HG02678 (cell line): ENCODE measurements around the gene ZNF266.

Experiments used
- ATAC-seq: cut with Tn5 transposase; IDR thresholded peaks from one replicate; pipeline ENCODE4 v1.9.1; 2021; ENCODE audit warnings: mild to moderate bottlenecking, moderate library complexity; ENCODE audit not compliant: unreplicated experiment

ZNF266 gene

GRCh38 chr19:9435279-9436268, at the start of gene ZNF266:
TSS of gene ZNF266 (minus strand) at chr19:9435573. CDS start at chr19:9420089, 15,484 bp downstream.
- peak; percentile 92 for ATAC-seq

DNA sequence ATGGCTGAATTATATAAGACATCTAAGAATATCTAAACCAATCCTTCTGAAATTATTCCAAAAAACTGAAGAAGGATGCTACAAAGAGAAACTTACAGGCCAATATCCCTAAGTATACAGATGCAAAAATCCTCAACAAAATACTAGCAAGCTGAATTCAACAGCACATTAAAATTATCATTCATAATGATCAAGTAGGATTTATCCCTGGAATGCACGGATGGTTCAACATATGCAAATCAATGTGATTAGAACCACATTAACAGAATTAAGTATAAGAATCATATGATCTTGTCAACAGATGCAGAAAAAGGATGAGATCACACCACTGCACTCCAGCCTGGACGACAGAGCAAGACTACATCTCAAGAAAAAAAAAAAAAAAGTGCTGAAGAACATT, 49.8 kb upstream of the ZNF266 start:
- ATAC-seq: no peak

DNA sequence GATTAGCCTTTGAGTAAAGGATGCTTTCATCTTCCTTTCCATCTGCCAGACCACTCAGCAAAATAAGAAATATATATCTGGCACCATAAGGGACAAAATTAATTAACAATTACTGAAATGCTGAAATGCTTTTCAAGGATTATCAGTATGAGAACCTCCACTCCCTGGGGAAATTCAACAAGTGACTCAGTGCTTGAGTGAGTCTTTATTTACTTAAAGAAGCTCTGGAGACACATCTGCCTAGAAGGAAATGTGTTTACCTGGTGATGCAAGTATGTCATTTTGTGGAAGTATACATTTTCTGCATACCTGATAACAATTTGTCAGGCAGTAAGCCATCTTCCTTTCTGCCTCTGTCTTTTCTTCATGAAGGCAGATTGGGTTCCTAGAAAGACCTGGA, 39.6 kb upstream of the ZNF266 start:
- no peak for ATAC-seq

- no peak for ATAC-seq
Observed at GRCh38 chr19:9467161-9467560, 31.8 kb upstream of the ZNF266 start.

DNA sequence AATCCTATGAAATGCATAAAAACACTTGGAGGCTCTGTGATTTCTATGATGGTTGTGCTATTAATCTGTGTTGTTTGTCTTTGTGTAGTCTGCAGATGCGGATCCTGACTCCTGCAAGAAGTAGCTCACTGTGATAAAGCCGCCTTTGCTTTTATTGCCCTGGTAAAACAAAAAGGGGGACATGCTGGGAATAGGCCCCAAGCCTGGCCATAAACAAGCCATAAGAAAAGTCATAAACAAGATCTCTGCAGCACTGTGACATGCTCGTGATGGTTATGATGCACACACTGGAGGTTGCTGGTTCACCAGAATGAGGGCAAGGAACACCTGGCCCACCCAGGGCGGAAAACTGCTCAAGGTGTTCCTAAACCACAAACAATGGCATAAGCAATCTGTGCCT, 26.6 kb upstream of the ZNF266 start:
- ATAC-seq: no peak

GRCh38 chr19:9456018-9456689, 20.8 kb upstream of the ZNF266 start:
- no peak for ATAC-seq

DNA sequence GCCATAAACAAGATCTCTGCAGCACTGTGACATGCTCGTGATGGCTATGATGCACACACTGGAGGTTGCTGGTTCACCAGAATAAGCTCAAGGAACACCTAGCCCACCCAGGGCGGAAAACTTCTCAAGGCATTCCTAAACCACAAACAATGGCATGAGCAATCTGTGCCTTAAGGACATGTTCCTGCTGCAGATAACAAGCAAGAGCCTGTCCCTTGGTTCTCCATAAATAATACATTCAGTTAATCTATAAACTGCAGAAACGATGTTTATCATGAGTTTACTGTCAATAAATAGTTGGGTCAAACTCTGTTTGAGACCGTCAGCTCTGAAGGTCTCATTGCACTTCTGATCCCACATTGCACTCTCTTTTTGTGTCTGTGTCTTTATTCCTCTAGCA, 18.6 kb upstream of the ZNF266 start:
- ATAC-seq: no peak

- no peak for ATAC-seq
Observed at GRCh38 chr19:9445037-9445436, 9.7 kb upstream of the ZNF266 start.

- no peak for ATAC-seq
Observed at GRCh38 chr19:9436358-9436757, 985 bp upstream of the ZNF266 start.

GRCh38 chr19:9431475-9431874, 3.9 kb downstream of the ZNF266 start:
- ATAC-seq: no peak

GRCh38 chr19:9430444-9430843, 4.9 kb downstream of the ZNF266 start:
- no peak for ATAC-seq

DNA sequence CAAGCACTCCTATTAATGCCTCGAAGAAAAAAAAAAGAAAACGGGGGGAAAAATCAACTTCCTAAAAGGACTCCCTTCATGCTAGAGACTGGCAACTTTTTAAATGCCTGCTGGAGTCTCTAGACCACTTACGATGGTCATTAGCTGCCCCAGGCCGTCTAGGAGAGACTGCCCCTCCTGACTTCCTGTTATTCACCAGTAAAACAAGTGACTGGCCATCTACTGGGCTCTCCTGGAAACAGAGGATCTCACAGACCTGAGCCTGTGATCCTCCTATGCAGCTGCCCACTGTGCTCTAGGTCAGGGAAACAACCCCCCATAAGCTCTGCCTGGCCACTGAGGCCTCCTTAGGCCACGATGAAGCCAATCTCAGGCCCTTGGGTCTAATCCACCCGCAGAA, 7.4 kb downstream of the ZNF266 start:
- no peak for ATAC-seq

GRCh38 chr19:9413240-9413954, 22.0 kb downstream of the ZNF266 start:
- ATAC-seq: no peak

DNA sequence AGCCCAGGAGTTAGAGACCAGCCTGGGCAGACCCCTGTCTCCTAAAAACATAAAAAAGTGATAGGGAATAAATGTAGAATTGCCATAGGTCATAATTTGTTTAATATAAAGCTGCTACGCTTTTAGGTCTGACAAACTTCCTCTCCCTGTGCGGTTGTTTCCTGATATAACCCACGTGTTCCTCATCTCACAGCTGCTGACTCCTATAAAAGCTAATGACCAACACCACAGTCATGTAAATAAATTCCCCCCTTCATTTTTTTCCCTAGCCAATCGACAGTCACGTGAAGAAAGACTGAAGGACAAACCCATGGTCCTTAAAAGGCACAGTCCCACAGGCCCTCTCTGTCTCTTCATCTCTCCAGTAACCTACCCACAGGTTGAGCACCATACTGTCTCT, 27.5 kb downstream of the ZNF266 start:
- ATAC-seq: no peak

DNA sequence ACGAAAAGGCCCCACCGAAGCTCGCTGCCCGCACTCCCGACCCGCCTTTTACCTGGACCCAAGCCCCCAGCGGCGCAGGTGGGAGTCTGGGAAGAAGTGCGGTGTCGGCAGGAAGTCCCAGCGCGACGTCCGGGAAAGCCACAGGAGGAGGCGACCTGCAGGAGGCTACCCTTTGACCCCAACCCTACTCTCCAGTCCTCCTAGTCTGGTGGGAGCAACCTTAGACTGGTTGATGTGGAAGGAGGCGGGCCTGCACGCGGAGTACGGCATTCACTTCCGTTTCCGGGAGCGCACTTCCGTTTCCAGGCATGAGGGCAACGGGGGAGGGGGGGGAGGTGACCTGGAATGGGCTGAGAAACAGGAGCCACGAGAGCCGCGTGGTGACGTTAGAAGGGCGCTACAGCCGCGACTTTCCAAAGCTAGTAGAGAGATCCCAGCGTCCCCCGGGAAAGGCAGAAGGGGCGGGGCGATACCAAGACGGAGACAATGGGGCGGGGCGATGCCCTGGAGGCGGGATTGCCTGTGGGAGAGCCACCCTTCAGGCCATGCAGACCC, 28.5 kb downstream of the ZNF266 start:
- no peak for ATAC-seq

- ATAC-seq: no peak
Observed at GRCh38 chr19:9381361-9381785, 54.0 kb downstream of the ZNF266 start.

DNA sequence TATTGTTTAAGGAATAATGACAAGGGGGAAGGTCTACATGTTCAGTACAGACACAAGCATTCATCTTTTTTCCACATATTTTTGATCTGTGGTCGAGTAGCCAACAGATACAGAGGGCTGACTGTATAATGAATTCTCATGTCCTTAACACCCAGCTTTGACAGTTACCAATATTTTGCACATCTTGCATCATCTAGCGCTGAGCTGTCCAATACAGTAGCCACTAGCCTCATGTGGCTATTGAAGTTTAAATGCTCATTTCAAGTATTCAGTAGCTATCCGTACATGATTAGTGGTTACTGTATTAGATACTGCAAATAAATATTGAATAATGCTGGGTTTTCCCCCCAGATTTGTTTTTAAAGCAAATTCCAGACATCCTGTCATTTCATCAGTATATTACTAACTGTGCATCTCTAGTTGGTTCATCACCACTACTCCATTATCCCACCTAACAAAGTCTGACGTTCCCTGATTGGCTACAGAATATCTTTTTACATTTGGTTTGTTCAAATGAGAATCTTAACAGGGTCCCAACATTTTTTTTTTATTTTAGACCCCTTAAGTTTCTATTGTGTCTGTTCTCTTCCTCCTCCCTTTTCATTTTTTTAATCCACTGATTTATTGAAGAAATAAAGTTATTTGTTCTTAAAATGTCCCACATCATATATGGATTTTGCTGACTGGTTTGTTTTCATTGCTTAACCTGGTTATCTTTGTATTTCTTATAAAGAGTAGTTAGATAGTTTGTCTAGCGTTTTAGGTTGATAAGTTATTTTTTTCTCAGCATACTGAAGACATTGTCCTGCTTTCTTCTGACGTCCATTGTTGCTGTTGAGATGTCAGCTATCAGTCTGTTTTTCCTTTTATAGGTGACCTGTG, 64.4 kb downstream of the ZNF266 start:
- no peak for ATAC-seq

GRCh38 chr19:9362905-9363304, 72.5 kb downstream of the ZNF266 start, which contains the start of gene ZNF177:
TSS of gene ZNF177 (plus strand) at chr19:9363013. CDS start at chr19:9378312, 15,299 bp downstream.
- ATAC-seq: no peak
